ENCODE data around the gene CPM. TPM values are rescaled to one million over a fixed set of nuclear protein-coding genes. Genes with fewer than 3 reads are reported as not detected.
"Not testable (repeated sequence)": the region's sequence is repeated elsewhere in the genome, so short reads cannot be mapped to it uniquely, and the experiment has no call there.

Gene CPM
- total RNA-seq, 1 donor from 2014 or later = 3.6 TPM

- peaks cover 10% of the 10 kb centered on the region for H3K27me3 Mint-ChIP-seq (ENCODE audit: unreplicated experiment)
- peak within 1 kb of the TSS; percentile 91 for H3K27ac Mint-ChIP-seq (ENCODE audit: unreplicated experiment)
- peak within 1 kb of the TSS; percentile 98 for H3K4me3 Mint-ChIP-seq (ENCODE audit: unreplicated experiment)
- H3K36me3 Mint-ChIP-seq (ENCODE audit: low read depth, unreplicated experiment) = peaks cover 13% of the 10 kb centered on the region
- H3K9me3 Mint-ChIP-seq (ENCODE audit: unreplicated experiment) = no peaks in the 10 kb centered on the region
- H3K4me1 Mint-ChIP-seq (ENCODE audit: unreplicated experiment) = peaks cover 16% of the 10 kb centered on the region
- DNase-seq (ENCODE audit: low spot score) = peak; percentile 95
- TF ChIP-seq CTCF (IDR thresholded peaks at IDR 0.05; ENCODE audit: unreplicated experiment) = peak; percentile 87
Observed at GRCh38 chr12:68807576-68808387, 125.2 kb downstream of the CPM start, which contains the start of gene MDM2. MDM2 (plus strand) TSS chr12:68808177; CDS start chr12:68808478, 301 bp downstream.

DNA sequence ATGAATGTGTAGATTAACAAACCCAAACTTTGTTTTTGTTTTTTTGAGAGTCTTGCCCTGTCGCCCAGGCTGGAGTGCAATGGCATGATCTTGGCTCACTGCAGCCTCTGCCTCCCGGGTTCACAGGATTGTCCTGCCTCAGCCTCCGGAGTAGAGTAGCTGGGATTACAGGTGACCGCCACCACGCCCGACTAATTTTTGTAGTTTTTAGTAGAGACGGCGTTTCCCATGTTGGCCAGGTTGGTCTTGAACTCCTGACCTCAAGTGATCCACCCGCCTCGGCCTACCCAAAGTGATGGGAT, 125.7 kb downstream of the CPM start:
- peaks cover 10% of the 10 kb centered on the region for H3K27me3 Mint-ChIP-seq (ENCODE audit: unreplicated experiment)
- peak overlapping the region; percentile 89 for H3K4me3 Mint-ChIP-seq (ENCODE audit: unreplicated experiment)
- peaks cover 13% of the 10 kb centered on the region for H3K36me3 Mint-ChIP-seq (ENCODE audit: low read depth, unreplicated experiment)
- DNase-seq (ENCODE audit: low spot score); H3K9me3 Mint-ChIP-seq (ENCODE audit: unreplicated experiment): not testable (repeated sequence)
- H3K4me1 Mint-ChIP-seq (ENCODE audit: unreplicated experiment) = peaks cover 14% of the 10 kb centered on the region
- peak overlapping the region; percentile 91 for H3K27ac Mint-ChIP-seq (ENCODE audit: unreplicated experiment)

- TF ChIP-seq CTCF (IDR thresholded peaks at IDR 0.05; ENCODE audit: unreplicated experiment) = no peak
- peak overlapping the region; percentile 89 for H3K4me3 Mint-ChIP-seq (ENCODE audit: unreplicated experiment)
- peak overlapping the region; percentile 91 for H3K27ac Mint-ChIP-seq (ENCODE audit: unreplicated experiment)
Observed at GRCh38 chr12:68806488-68807237, 126.3 kb downstream of the CPM start.

GRCh38 chr12:68805592-68806120, 127.3 kb downstream of the CPM start:
- H3K27ac Mint-ChIP-seq (ENCODE audit: unreplicated experiment) = no peak overlapping the region

More at GRCh38 chr12:68806488-68807237, 126.3 kb downstream of the CPM start:
- Mint-ChIP-seq H3K9me3 (ENCODE audit: unreplicated experiment) (no peaks in the 10 kb centered on the region), H3K36me3 (ENCODE audit: low read depth, unreplicated experiment) (peaks cover 13% of the 10 kb centered on the region), H3K27me3 (ENCODE audit: unreplicated experiment) (peaks cover 10% of the 10 kb centered on the region), H3K4me1 (ENCODE audit: unreplicated experiment) (peaks cover 17% of the 10 kb centered on the region)
- DNase-seq (ENCODE audit: low spot score) = no peak

More at GRCh38 chr12:68805592-68806120, 127.3 kb downstream of the CPM start:
- no peak for TF ChIP-seq CTCF (IDR thresholded peaks at IDR 0.05; ENCODE audit: unreplicated experiment)
- Mint-ChIP-seq H3K36me3 (ENCODE audit: low read depth, unreplicated experiment) (peaks cover 9% of the 10 kb centered on the region), H3K4me1 (ENCODE audit: unreplicated experiment) (peaks cover 13% of the 10 kb centered on the region), H3K27me3 (ENCODE audit: unreplicated experiment) (peaks cover 10% of the 10 kb centered on the region), H3K9me3 (ENCODE audit: unreplicated experiment) (no peaks in the 10 kb centered on the region), H3K4me3 (ENCODE audit: unreplicated experiment) (no peak overlapping the region)
- no peak for DNase-seq (ENCODE audit: low spot score)
